Activated gamma-delta T cell treated with Interleukin-2 at 50 U/mL for 16 hours (primary cell): ENCODE results near the gene XRCC3.
A peak's percentile ranks its signal among the peaks of the same experiment; 100 is the strongest.
"Not testable (repeated sequence)": the region's sequence is repeated elsewhere in the genome, so short reads cannot be mapped to it uniquely, and the experiment has no call there.

Experiments used
- DNase-seq: peaks from one replicate; pipeline ENCODE4 v3.0.0-alpha.2; 2020

The XRCC3 gene

GRCh38 chr14:103692159-103692558 is 23.1 kb downstream of the XRCC3 start:
- no peak for DNase-seq

- DNase-seq = not testable (repeated sequence)
Measured at GRCh38 chr14:103691655-103692054, 23.6 kb downstream of the XRCC3 start.

GRCh38 chr14:103690332-103690731 is 24.9 kb downstream of the XRCC3 start:
- no peak for DNase-seq

- DNase-seq = no peak
Measured at GRCh38 chr14:103688906-103689902, 26.0 kb downstream of the XRCC3 start.

GRCh38 chr14:103688441-103688840 is 26.8 kb downstream of the XRCC3 start:
- no peak for DNase-seq

- no peak for DNase-seq
Measured at GRCh38 chr14:103687712-103688111, 27.5 kb downstream of the XRCC3 start.

GRCh38 chr14:103686831-103687485 is 28.3 kb downstream of the XRCC3 start:
- DNase-seq = no peak

- no peak for DNase-seq
Measured at GRCh38 chr14:103685276-103686211, 29.7 kb downstream of the XRCC3 start.

- no peak for DNase-seq
Measured at GRCh38 chr14:103684871-103685270, 30.4 kb downstream of the XRCC3 start.

GRCh38 chr14:103684471-103684870 is 30.8 kb downstream of the XRCC3 start:
- DNase-seq = no peak

GRCh38 chr14:103683139-103683538 is 32.1 kb downstream of the XRCC3 start:
- no peak for DNase-seq

- DNase-seq = no peak
Measured at GRCh38 chr14:103680491-103681231, 34.6 kb downstream of the XRCC3 start.

- DNase-seq = peak; percentile 20
Measured at GRCh38 chr14:103679351-103679750, 35.9 kb downstream of the XRCC3 start.

GRCh38 chr14:103676881-103677675 is 38.2 kb downstream of the XRCC3 start:
- DNase-seq = no peak

GRCh38 chr14:103675957-103676356 is 39.3 kb downstream of the XRCC3 start:
- DNase-seq = no peak

- no peak for DNase-seq
Measured at GRCh38 chr14:103671911-103672310, 43.3 kb downstream of the XRCC3 start.

- no peak for DNase-seq
Measured at GRCh38 chr14:103669370-103669769, 45.9 kb downstream of the XRCC3 start.

- no peak for DNase-seq
Measured at GRCh38 chr14:103668117-103668516, 47.1 kb downstream of the XRCC3 start.

- DNase-seq = no peak
Measured at GRCh38 chr14:103667671-103668070, 47.6 kb downstream of the XRCC3 start.

- no peak for DNase-seq
Measured at GRCh38 chr14:103663506-103663905, 51.7 kb downstream of the XRCC3 start.

- DNase-seq = no peak
Measured at GRCh38 chr14:103662591-103662990, 52.7 kb downstream of the XRCC3 start.
